HG03103 (cell line): ENCODE measurements around the gene ZNF532.
"Not testable (repeated sequence)": the region's sequence is repeated elsewhere in the genome, so short reads cannot be mapped to it uniquely, and the experiment has no call there.

ENCODE experiments used
- ATAC-seq: cut with Tn5 transposase; IDR thresholded peaks from one replicate; pipeline ENCODE4 v1.9.1; 2021; ENCODE audit warnings: low read depth; ENCODE audit not compliant: unreplicated experiment

Gene ZNF532

DNA sequence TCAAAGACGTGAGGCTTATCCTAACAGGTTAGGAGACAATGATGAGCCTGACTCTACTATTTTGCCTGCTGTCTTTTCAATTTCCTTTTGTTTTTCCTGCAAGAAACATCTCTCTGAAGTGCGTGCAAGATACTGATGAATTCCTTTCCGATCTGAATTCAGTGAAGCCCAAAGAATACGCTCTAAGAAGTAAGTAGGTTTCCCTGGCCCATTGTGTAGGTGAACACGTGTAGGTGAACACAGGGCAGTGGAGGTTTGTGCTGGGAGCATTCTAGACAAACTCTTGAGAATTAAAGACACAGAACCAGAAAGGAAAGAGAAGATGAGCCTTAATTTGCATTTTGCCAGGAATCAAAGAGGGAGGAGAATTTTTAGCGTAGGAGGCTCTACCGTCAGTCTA, 132.0 kb downstream of the ZNF532 start:
- ATAC-seq, result no peak

DNA sequence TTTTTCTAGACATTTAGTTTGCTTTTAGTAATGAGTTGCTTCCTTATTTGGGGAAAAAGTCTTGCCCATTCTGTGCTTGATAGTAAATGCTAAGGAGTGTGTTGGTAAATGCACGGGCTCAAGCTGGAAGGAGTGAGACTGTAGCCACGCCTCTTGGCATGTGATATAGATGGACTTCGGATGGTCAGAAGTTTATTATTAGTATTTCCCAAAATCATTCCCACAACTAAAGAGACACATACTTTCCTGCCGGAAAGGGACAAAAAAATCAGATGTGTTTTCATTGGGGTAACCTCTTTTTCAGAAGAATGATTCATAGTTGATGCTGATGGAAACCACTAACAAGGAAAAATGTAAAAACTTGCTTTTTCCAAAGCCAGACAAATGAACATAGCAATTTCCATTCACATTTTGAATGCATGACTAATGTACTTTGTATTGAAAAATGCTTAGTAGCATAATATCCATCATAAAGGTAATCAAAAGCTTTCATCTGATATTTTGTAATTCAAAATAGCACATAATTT, 133.2 kb downstream of the ZNF532 start:
- ATAC-seq, result no peak

DNA sequence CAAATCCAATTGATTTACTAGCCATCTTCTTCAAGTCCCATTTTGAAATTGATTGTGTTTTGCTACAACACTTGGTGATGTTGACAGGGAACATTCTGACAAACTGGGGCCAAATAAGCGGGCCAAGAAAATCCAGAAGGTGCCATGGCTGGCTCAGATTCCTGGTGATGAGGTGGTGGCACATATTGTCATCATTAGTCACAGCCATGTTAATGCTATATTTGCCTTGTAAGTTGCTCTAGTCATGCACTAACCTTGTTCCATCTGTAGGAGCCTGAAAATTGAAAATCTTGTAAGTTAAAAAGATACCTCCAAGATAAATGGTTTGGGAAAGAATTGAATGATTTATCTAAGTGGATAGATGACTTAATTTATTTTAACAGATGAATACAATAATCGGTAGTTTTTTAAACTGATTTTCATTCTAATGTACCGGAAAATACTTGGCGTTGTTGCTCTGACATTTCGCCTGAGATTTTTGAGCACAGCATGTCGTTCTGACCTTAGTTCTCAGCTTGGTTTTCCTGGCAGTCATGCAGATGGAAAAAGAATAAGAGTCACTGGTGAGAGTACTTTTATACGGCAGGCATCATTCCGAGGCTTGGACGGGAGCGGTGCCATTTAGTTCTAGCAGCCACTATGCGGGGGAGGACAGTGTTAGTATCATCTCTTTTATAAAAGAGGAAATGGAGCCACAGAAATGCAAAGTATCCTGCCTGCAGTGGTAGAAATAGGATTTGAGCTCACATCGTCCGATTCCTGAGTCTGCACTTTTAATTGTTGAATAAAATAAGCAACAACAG, 133.9 kb downstream of the ZNF532 start:
- peak; percentile 68 for ATAC-seq

DNA sequence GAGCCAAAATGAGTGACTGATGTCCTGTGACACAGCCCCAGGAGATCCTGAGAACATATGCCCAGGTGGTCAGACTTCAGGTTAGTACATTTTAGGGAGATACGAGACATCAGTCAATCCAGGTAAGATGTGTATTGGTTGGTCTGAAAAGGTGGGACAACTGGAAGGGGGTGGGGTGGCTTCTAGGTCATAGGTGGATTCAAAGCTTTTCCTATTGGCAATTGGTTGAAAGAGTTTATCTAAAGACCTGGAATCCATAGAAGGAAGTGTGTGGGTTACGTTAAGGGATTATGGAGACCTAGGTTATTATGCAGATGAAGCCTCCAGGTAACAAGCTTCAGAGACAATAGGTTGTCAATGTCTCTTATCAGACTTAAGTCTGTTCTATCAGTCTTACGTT, 136.5 kb downstream of the ZNF532 start:
- no peak for ATAC-seq

DNA sequence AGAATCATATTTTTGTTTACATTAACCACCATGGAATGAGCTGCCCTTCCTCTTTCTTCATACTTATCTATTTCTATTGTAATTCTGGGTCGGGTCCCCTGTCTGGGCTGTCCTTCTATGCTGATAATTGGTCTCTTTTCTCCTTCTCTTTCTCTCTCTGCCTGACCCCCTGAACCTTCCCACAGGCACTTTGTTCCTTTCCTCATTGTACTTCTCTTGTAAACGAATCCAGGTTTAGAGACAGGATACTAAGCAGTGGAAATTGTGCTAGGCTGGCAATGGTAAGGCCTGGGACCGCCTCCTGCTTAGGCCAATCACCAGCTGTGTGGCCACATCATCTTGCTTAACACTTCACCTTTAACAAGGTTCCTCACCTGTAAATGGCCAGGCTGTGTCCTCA, 137.0 kb downstream of the ZNF532 start:
- ATAC-seq, result no peak

DNA sequence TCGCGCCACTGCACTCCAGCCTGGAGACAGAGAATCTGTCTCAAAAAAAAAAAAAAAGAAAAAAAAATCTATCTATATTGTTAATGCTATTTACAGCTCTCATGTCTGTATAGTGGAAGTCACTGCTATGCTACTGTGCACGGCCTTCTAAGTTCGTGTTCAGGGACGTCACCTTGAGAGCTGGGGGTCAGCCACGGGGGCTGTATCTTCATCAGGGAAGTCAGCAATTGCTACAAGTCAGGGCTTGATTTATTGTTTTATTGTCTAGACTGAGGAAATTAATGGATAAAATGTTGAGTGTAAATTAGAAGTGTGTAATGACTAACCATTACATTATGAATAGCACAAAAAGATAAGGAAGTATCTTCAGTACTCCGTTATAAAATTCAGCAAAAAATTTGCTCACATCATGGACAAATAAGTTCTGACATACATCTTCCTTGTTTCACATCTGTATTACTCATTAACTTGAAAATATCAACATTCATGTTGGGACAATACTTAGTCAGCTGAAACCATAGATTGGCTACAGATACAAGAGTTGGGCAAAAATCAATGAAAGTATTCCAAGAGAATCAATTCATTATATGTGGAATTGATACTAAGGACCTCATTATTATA, 138.4 kb downstream of the ZNF532 start:
- ATAC-seq, result no peak

DNA sequence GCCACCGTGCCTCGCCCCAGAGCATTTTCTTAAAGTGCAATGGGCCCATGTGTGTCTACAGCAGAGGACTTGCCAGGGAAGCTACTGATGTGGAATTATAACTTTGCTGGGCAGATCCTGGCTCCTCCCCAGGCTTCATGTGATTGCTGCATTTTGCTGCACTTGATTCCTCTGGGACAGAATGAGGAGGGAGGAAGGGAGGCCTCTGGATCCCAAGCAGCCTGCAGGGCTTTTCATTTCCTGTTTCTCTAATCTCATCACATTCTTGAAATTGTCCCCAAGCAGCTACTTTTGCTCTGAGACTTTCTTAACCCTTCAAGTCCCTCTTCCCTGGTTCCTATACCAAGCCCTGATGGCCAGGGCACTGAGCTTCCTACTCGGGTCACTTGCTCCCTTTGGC, 140.6 kb downstream of the ZNF532 start:
- ATAC-seq, result no peak

DNA sequence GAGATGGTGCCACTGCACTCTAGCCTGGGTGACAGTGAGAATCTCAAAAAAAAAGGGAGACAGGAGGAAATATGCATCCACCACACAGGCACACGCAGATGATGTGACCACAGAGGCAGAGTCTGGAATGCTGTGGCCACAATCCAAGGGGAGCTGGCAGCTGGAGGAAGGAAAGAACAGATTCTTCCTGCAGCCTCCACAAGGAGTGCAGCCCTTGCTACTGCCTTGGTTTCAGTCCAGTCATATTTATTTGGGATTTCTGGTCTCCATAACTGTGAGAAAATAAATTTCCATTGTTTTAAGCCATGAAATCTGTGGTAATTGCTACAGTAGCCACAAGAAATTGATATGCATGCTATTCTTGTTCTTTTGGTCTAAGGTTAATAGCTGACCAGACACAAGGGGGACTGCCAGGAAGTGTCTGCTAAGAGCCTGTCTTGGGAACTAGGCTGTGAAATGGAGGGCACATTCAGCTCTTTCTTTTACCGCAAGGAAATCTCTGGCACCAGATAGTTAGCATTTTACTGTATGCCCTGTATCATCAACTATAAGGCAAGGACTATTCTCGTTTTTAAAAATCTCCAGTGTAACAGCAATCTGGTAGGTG, 141.9 kb downstream of the ZNF532 start:
- no peak for ATAC-seq

DNA sequence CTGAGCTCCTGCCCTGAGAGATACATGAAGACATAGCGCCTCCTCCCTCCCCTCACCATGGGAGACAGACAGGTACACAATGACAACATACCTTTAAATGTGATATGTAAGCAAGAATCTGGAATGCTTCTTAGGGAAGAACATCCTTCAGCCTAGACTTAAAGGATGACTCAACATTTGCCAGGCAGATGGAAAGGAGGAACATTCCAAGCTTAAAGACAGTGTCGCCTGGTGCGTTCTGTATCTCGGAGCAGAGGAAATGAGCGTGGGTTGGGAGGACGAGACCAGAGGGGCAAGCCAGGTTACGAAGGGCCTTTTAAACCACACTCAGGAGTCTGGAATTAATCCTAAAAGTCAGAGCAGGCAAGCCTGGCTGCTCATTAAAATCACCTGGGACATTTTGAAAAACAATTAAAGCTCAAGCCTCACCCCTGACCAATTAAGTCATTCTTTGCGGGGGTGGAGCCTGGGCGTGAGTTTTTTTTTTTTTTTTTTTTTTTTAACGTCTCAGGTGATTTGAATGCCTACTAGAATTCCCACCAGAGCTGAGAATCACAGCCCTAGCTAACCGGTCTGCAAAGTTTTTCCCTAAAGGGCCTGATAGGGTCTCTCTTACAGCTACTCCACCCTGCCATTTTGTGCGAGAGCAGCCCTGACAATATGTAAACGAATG, 143.8 kb downstream of the ZNF532 start:
- no peak for ATAC-seq

DNA sequence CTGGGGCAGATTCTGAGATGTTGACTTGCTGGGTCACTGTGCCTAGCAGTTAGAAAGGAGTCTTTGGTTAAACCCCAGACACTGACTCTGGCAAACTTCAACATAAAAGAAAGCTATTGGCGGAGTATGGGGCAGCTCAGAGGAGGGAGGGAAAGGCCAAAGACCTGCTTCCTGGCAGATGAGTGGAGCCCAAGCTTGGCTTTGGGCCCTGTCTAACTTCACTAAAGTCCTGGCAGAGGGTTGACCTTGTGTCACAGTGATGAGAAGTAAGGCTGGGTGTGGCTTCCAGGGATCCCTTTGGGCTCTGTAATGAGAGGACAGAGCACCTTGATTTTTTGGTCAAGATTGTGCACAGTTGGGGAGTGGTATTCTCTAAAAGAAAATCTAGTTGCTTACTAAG, 145.2 kb downstream of the ZNF532 start:
- no peak for ATAC-seq

DNA sequence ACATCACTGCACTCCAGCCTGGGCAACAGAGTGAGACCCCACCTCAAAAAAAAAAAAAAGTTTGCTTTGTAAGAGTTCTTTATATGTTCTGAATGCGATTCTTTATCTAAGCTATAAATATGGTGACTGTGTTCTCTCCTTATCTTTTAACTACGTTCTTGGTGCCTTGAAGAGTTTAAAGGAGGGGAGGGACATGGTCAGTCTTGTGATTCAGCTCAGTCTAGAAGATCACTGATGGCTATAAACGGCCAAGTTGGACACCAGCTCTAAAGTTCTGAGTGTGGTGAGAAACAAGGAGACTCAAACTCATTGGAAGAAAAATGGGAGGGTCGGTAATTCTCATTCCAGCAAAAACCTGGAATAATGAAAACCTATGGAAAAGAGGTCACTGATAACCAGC, 146.6 kb downstream of the ZNF532 start:
- no peak for ATAC-seq

DNA sequence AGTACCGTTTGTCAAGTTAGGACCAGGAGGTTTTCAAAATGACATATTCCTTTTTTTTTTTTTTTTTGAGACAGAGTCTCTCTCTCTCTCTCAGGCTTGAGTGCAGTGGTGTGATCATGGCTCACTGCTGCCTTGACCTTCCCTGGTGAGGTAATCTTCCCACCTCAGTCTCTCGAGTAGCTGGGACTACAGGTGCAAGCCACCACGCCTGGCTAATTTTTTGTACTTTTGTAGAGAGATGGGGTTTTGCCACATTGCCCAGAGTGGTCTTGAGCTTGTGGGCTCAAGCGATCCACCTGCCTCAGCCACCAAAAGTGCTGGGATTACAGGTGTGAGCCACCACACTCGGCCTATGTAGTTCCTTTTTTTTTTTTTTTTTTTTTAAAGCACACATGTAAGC, 147.1 kb downstream of the ZNF532 start:
- no peak for ATAC-seq

DNA sequence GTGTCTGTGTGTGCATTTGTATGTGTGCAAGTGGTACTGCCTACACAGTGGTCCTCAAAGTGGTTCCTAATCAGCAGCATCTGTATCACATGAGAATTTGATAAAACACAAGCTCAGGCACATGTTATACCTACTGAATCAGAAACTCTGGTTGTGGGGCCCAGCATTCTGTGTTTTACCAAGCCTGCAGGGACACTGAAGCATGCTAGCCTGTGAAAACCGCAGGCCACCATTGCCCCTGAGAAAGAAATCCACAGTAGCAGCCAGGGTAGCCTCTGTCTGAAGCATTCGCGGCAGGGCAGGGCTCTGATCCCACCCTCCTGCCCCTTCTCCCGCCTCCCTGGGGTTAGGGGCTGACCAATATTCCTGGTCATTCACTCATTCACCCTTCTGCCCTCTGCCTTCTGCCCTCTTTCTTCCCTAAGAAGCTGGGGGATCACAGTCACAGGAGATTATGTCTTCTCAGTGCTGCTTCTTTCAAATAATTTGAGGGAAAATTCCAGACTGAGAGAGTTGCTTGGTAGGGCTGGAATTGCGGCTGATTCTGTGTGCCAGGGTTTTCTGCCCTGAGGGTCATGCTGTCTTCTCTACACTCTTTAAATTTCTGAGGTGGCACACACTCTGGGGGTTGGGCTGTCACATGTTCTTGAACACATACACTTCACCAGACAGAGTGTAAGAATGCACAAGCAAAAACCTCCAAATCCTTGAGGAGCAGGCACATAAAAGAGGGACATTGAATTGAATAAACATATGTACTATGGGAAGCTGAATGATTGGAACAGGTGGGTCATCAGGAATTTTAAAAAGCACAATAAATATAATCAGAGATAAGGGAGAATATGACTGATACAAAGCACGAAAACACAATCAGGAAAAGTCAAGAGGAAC, 148.4 kb downstream of the ZNF532 start:
- ATAC-seq, result no peak

DNA sequence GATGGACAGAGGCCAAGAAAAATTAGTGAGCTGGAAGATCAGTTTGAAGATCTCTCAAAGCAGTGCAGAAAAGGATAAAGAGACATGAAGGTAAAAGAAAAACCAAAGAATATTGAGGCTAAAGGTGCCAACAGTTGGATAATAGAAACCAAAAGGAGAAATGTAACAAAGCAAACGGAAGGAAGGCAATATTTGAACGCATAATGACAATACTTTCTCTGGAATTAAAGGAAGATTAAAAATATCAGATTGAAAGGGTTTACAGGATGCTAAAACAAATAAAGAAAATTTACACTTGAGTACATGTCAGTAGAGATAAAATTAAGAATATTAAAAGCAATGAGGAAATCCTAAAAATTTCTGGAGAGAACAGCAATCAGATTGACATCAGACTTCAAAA, 149.1 kb downstream of the ZNF532 start:
- no peak for ATAC-seq

DNA sequence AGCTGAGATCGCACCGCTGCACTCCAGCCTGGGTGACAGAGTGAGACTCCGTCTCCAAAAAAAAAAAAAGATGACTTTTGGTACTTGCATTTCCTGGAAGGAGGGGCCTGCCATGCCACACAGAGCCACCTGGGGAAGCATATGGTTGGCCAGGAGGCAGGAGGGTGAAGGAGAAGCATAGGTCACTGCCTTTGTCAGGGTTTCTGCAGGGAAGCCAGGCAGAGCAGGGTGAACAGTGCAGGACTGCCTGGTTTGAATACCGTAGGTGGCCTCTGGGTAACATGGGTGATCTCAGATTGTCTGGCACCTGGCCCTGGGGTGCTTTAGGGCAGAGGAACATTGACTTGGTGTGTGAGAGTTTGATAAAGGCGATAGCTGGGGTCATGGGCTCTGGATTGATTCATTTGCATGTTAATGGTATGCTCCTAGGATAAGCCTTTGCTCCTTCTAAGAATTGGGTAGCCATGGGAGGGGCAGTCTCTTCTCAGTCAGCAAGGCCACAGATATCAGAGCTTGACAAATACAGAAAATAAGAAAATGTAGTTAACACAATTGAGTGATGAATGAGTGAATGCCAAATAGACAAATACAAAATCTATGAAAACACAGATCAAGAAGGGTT, 151.0 kb downstream of the ZNF532 start:
- no peak for ATAC-seq

DNA sequence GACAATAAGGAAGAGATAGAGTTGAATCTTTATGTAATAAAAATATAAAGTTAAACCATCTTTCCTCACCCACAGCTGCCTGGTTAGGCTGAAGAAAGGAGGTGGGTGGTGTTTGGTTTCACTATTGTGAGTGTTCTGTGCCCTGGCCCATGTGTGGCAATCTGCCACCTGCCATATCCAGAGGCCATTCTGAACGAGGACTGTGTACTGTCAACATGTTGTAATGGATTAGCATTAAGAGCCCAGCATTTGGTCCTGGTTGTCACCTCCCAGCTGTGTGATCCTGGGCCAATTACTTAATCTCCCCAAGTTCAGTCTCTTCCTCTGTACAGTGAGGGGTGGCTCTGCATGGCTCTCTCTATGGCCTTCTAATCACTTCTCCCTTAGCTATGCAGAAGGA, 156.8 kb downstream of the ZNF532 start:
- no peak for ATAC-seq

DNA sequence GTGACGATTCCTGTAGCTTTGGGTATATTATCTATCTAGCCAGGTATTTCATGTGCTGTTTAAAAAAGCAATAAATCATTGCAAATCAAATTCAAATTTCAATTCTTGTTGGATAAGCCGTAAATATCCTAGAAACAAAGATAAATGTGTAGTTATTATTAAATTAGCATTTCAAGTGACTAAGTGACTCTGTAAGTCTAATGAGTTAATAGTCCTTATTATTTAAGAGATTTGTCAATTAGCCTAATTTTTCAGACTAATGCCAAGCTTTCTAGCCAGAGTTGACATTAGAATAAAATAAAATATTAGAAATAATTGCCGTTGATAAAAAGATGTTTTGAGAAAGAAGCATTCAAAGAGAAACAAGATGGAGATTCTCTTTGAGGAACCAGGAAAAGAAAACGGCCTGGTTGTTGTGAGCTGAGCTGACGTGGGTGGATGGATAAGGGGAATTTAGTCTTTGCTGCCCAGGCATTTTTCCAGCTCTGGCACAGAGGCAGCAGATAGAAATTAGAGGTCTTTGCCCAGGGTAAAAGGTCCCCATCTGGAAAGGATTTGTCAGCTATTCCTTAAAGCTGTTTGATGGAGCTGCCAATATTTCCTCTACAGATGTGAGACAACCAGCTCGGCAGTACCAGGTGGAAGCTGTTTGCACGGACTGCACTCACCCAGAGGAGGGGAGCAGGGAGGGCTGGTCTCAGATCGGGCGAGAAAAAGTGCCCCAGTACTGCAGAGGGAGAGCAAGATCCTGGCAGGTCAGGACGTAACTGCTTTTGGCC, 157.7 kb downstream of the ZNF532 start:
- ATAC-seq, result no peak

DNA sequence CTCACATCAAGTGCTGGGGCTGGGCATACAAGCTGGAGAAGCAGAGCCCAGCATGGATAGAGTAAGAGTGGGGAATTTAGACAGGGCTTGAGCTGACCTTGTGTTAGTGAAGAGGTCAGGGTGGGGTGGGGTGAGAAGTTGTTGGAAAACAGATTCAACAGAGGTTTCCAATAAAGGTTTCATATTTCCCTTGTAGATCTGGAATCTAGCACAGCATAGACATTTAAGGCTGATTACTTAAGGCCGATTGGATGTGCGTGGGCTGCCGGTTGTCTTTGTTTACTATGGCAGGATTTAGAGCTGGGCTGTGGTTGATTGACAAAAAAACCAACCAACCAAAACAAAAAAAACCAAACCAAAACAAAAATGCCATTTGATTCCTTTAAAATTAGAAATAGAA, 160.2 kb downstream of the ZNF532 start:
- ATAC-seq, result no peak

DNA sequence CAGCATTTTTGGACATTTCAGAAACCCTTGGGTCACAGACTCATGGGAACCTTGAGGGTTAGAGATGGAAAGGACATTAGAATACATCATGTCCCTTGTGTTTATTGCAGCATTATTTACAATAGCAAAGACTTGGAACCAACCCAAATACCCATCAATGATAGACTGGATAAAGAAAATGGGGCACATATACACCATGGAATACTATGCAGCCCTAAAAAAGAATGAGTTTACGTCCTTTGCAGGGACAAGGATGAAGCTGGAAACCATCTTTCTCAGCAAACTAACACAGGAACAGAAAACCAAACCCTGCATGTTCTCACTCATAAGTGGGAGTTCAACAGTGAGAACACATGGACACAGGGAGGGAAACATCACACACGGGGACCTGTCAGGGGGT, 160.9 kb downstream of the ZNF532 start:
- ATAC-seq, result not testable (repeated sequence)
